Neutrophil (primary cell): Measurements from ENCODE around the gene ANP32E.
A peak's percentile ranks its signal among the peaks of the same experiment; 100 is the strongest.
"Not testable (repeated sequence)": the region's sequence is repeated elsewhere in the genome, so short reads cannot be mapped to it uniquely, and the experiment has no call there.

Experiments
- H3K27ac ChIP-seq: fragments of 200-600 bp; sonication (generic); 2 replicates; pipeline ENCODE4 v1.5.1; 2016; ENCODE audit warnings: mild to moderate bottlenecking, moderate library complexity
- H3K27me3 ChIP-seq: fragments of 200-600 bp; sonication (generic); 2 replicates; pipeline ENCODE4 v1.6.0; 2016; ENCODE audit warnings: mild to moderate bottlenecking
- H3K36me3 ChIP-seq: fragments of 200-600 bp; sonication (generic); 2 replicates; pipeline ENCODE4 v1.5.1; 2017
- H3K4me1 ChIP-seq, 2 experiments: fragments of 200-600 bp in 1 of 2; sonication (generic) in 1 of 2; 1 replicate in 1 of 2; 2 replicates in 1 of 2; pipeline versions ENCODE4 v1.5.1 to v1.6.1; 2013 to 2016; ENCODE audit warnings: low read depth in 1 of 2, low read length in 1 of 2, mild to moderate bottlenecking in 1 of 2, moderate library complexity in 1 of 2; ENCODE audit not compliant: control insufficient read depth in 1 of 2, insufficient read depth in 1 of 2
- H3K4me3 ChIP-seq, 2 experiments: fragments of 200-600 bp in 1 of 2; sonication (generic) in 1 of 2; 1 replicate in 1 of 2; 2 replicates in 1 of 2; pipeline ENCODE4 v1.5.1; 2013 to 2016; ENCODE audit warnings: low read depth in 1 of 2, low read length in 1 of 2, mild to moderate bottlenecking in 1 of 2, moderate library complexity in 1 of 2
- H3K9me3 ChIP-seq: fragments of 200-600 bp; sonication (generic); 2 replicates; pipeline ENCODE4 v1.5.1; 2016
- CTCF ChIP-seq: fragments of 200-600 bp; sonication (generic); IDR thresholded peaks from 2 replicates; pipeline ENCODE4 v1.5.1; 2016; ENCODE audit warnings: antibody characterized with exemption

Gene ANP32E

GRCh38 chr1:150249936-150250335 is 14.0 kb upstream of the ANP32E start:
- peak overlapping the region; percentile 50 for H3K27ac ChIP-seq
- H3K4me1 ChIP-seq = peaks cover 15 to 20% of the 10 kb centered on the region in 2 experiments
- no peaks in the 10 kb centered on the region for H3K9me3 ChIP-seq
- no peaks in the 10 kb centered on the region for H3K27me3 ChIP-seq
- no peak overlapping the region for H3K4me3 ChIP-seq
- TF ChIP-seq CTCF = no peak
- H3K36me3 ChIP-seq = no peaks in the 10 kb centered on the region

- Histone ChIP-seq H3K4me1 (no peaks in the 10 kb centered on the region), H3K27ac (no peak overlapping the region), H3K27me3 (no peaks in the 10 kb centered on the region), H3K36me3 (no peaks in the 10 kb centered on the region), H3K4me3 (no peak overlapping the region), H3K9me3 (no peaks in the 10 kb centered on the region)
- no peak for TF ChIP-seq CTCF
These were observed 7.1 kb upstream of the ANP32E start for GRCh38 chr1:150243003-150243402.

- Histone ChIP-seq H3K9me3 (no peaks in the 10 kb centered on the region), H3K4me3 (no peak overlapping the region), H3K36me3 (no peaks in the 10 kb centered on the region), H3K27ac (no peak overlapping the region), H3K4me1 (peaks cover 21 to 28% of the 10 kb centered on the region in 2 experiments), H3K27me3 (no peaks in the 10 kb centered on the region)
- no peak for TF ChIP-seq CTCF
These were observed 1.8 kb upstream of the ANP32E start for GRCh38 chr1:150237746-150238145.

GRCh38 chr1:150237176-150237575 is 1.3 kb upstream of the ANP32E start:
- not testable (repeated sequence) for H3K27me3 ChIP-seq, H3K27ac ChIP-seq, H3K9me3 ChIP-seq, H3K4me3 ChIP-seq, H3K36me3 ChIP-seq
- H3K4me1 ChIP-seq = peaks cover 25 to 30% of the 10 kb centered on the region in 2 experiments

- no peaks in the 10 kb centered on the region for H3K27me3 ChIP-seq
- H3K4me3 ChIP-seq = peak overlapping the region; percentile 90 to 98
- no peaks in the 10 kb centered on the region for H3K9me3 ChIP-seq
- H3K4me1 ChIP-seq = peaks cover 25 to 30% of the 10 kb centered on the region in 2 experiments
- peak overlapping the region; percentile 93 for H3K27ac ChIP-seq
- TF ChIP-seq CTCF = no peak
- H3K36me3 ChIP-seq = no peaks in the 10 kb centered on the region
These were observed 745 bp upstream of the ANP32E start for GRCh38 chr1:150236614-150237100.

GRCh38 chr1:150235294-150235851 is 539 bp downstream of the ANP32E start:
- Histone ChIP-seq H3K27ac (peak overlapping the region; percentile 93), H3K4me1 (peaks cover 25 to 30% of the 10 kb centered on the region in 2 experiments), H3K4me3 (peak overlapping the region; percentile 90 to 98)

More at GRCh38 chr1:150235294-150235851, 539 bp downstream of the ANP32E start:
- H3K9me3 ChIP-seq = no peaks in the 10 kb centered on the region
- H3K36me3 ChIP-seq = no peaks in the 10 kb centered on the region
- TF ChIP-seq CTCF = no peak
- H3K27me3 ChIP-seq = no peaks in the 10 kb centered on the region
